ENCODE results near the gene HSD3B2.

The HSD3B2 gene

DNA sequence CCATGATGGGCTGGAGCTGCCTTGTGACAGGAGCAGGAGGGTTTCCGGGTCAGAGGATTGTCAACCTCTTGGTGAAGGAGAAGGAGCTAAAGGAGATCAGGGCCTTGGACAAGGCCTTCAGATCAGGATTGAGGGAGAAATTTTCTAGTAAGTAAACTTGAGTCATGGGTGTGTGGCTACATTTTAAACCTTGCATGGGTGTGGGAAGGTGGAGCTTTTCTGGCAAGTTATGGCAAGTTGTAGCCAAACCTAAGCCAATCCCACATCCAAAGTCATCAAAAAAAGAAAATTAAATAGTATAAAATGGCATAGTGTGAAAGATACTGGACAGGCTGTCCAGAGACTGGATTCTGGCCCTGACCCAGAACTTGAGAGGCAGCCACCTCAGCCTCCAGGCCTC, 52.3 kb downstream of the HSD3B2 start:
- DNase-seq, result no peak

DNA sequence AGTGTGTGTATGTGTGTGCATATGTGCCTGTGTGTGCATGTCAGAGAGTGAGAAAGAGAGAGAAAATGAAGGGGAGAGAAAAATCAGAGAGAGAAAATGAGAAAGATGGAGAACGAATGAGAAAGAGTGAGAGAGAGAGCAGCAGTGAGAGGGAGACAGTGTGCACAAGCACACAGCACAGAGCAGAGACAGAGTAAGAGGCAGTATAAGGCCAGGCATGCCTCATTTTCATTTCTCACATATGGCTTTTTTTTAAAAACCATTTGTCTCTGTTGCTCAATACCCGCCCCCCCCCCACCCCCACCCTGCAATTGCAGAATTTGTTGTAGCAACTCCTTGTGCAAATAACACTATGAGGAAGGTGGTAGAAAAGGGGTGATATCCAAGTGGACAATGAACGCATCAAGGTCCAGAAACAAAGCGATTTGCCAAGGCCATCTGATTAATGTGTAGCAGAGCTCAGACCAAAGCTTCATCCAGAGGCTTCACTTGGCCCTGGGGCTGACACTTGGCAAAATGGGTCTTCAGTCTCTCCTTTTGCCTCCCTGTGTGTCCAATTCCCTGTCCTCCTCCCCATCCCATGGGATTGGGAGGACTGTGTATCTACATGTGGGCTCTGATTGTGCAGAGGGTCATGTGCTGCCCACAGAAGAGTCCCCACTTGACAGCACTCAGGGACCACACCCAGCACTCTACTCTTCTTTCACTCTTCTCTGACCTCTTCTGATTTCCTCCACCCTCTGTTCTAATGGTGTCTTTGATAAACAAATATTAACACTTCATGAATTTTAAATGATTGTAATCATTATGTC, 53.1 kb downstream of the HSD3B2 start:
- DNase-seq, result no peak

DNA sequence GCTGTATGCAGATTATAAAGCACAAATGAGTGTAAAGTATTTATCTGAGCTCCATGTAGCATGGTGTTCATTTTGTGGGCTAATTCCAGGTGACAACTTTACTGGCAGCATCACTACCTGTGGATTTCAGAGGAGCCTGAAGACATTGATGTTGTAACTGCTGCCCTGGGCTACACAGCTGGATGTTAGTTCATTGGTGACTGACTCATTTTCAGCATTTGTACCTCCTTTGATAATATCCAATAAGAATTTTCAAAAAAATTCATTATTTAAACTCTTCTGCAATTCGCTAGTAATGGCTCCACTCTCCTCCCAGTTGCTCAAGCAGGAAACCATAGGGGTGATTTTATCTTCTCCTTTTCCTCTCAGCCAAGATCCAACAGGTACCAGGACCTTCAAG, 54.8 kb downstream of the HSD3B2 start:
- no peak for DNase-seq

DNA sequence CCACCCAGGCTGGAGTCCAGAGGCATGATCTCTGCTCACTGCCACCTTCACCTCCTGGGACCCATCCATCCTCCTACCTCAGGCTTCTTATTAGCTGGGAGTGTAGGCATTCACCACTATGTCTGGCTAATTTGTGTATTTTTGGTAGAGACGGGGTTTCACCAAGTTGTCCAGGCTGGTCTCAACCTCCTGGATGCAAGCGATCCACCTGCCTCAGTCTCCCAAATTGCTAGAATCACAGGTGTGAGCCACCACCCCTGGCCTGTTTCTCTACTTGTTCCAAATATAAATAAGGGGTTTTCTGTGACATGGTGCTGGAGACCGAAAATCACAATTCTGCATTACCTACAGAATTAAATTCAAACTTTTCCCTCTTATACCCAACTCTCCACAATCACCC, 55.4 kb downstream of the HSD3B2 start:
- DNase-seq, result no peak

DNA sequence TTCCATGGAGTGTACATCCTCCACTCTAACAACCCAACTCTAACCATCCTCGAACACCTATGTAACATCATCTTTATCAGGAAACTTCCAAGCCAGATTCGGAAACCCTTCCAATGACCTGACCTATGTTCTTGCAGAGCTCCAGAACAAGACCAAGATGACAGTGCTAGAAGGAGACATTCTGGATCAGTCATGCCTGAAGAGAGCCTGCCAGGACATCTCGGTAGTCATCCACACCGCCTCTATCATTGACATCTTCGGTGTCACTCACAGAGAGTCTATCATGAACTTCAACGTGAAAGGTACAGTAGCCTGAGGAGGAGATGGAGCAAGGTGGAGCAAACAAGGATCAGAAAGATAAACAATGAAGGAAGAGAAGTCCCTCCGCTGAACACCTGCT, 56.0 kb downstream of the HSD3B2 start:
- DNase-seq, result no peak

DNA sequence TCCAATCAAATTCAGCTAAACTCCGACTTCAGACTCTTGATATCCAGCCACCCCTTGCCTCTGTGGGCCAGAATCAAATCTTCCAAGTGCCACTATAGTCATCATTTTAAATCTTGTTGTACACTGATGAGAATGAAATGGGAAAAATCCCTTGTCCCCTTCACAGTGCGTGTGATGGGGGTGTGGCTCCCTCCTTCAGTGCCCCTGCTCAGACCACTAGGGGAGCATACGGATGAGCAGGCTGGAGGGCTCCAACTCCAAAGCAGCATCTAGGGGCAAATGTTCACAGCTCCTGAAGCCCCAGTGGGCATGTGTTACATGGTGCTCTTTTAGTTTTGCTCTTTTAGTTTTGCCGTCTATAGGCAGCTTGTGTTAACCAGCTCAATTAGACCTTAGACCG, 56.6 kb downstream of the HSD3B2 start:
- no peak for DNase-seq

DNA sequence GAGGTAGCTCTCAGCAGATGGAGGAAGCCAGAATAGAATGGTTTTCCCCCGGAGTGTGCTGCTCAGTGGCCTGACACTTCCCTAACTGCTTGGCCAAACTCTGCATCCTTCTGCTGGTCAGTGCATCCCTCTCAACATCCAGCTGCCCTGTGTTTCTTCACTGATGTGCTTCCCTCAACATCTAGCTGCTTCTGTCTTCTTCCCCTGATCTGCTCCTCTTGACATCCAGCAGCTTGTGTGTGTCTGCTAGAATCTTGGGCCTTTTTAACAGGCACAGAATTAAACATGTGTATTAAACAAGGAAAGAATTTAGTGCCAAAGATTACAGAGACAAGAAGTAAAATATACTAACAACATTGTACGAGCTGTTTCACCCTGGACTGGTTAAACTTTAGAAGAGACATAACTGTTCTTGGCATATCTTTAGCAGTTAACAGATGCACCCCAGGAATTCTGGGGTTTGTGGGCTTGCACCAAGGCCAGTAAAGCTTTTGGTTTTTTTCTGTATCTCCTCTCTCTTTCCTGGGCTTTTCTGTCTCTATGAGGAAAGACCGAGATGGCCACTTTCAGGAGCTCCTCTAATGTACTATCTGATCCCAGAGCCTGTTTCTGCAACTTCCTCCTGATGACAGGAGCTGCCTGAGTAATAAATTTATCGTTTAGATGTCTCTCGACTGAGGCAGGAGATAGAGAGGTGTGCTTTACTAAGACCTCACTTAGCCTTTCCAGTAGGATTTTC, 57.3 kb downstream of the HSD3B2 start:
- no peak for DNase-seq
